Limb (tissue), 2 donors: ENCODE measurements around the gene DLGAP3.
A peak's percentile ranks its signal among the peaks of the same experiment; 100 is the strongest.

Source experiments
- DNase-seq, 2 donors: peaks; one replicate each; pipeline ENCODE4 v3.0.0-alpha.2; 2016; ENCODE audit errors: extremely low spot score in 2 of 2

DLGAP3 gene

GRCh38 chr1:34868230-34869049, 61.0 kb downstream of the DLGAP3 start:
- no peak for DNase-seq

GRCh38 chr1:34867415-34867814, 62.0 kb downstream of the DLGAP3 start:
- no peak for DNase-seq

- no peak for DNase-seq
These were observed 62.7 kb downstream of the DLGAP3 start for GRCh38 chr1:34866762-34867109.

GRCh38 chr1:34865981-34866761, 63.3 kb downstream of the DLGAP3 start:
- peak; percentile 55 to 91 for DNase-seq

GRCh38 chr1:34865573-34865972, 63.9 kb downstream of the DLGAP3 start:
- no peak for DNase-seq

GRCh38 chr1:34864759-34865158, 64.7 kb downstream of the DLGAP3 start:
- DNase-seq = no peak

GRCh38 chr1:34863501-34863900, 65.9 kb downstream of the DLGAP3 start:
- no peak for DNase-seq

- DNase-seq = peak; percentile 91 to 92
These were observed 69.8 kb downstream of the DLGAP3 start, which contains the start of gene SMIM12 for GRCh38 chr1:34859446-34860200. Gene SMIM12 (minus strand): TSS chr1:34859749. CDS start chr1:34855977, 3,772 bp downstream.

GRCh38 chr1:34858901-34859445, 70.5 kb downstream of the DLGAP3 start:
- no peak for DNase-seq

- no peak for DNase-seq
These were observed 72.8 kb downstream of the DLGAP3 start for GRCh38 chr1:34856697-34857096.

- DNase-seq = peak; percentile 76 to 86
These were observed 76.7 kb downstream of the DLGAP3 start for GRCh38 chr1:34852677-34853217.

GRCh38 chr1:34851431-34852105, 77.9 kb downstream of the DLGAP3 start:
- DNase-seq = no peak

- DNase-seq = no peak
These were observed 79.1 kb downstream of the DLGAP3 start for GRCh38 chr1:34850382-34850781.

- no peak for DNase-seq
These were observed 82.4 kb downstream of the DLGAP3 start for GRCh38 chr1:34847094-34847493.

- DNase-seq = no peak
These were observed 83.2 kb downstream of the DLGAP3 start for GRCh38 chr1:34846265-34846664.

GRCh38 chr1:34845131-34845901, 84.1 kb downstream of the DLGAP3 start:
- DNase-seq = no peak

GRCh38 chr1:34844252-34844634, 85.2 kb downstream of the DLGAP3 start:
- no peak for DNase-seq

- no peak for DNase-seq
These were observed 85.8 kb downstream of the DLGAP3 start for GRCh38 chr1:34843392-34844251.

GRCh38 chr1:34842952-34843371, 86.5 kb downstream of the DLGAP3 start:
- no peak for DNase-seq
